ENCODE measurements around the gene CRB3. TPM values are rescaled to one million over a fixed set of nuclear protein-coding genes. Genes with fewer than 3 reads are reported as not detected.

The CRB3 gene
- total RNA-seq, 1 experiment from 2014 or later, result not detected

DNA sequence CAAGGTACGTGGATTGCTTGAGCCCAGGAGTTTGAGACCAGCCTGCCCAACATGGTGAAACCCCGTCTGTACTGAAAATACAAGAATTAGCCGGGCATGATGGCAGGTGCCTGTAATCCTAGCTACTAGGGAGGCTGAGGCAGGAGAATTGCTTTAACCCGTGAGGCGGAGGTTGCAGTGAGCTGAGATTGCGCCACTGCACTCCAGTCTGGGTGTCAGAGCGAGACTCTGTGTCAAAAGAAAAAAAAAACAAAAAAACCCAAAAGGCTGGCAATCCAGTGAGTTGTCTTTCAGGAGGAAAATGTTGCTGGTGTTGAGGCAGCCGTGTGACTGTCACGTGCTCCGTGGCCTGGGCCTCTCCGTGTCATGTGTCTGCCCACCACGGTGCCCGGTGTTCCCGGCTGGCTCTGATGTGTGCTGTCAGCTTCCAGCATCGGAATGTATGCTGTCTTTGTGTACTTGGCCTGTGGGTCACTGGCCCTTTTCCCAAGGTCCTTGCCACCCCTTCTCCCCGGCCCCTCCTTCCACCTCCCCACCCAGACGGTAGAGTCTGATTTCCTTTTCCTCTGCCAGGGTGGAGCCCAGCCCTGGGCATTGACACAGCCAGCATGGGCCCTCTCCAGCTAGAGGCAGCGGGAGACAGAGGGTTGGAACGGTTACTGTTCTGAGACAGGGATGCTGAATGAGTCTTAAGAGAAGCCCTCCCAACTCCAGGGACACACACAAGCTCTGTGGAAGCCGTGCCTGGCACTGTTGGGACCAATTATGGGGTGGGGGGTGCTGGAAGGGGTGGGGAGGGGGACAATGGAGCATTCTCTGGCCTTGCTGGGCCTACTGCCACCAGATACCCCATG is 45.3 kb downstream of the CRB3 start:
- DNase-seq (ENCODE audit: low spot score), result peak; percentile 85
- in situ Hi-C loops (cut with HindIII; ENCODE audit: low sequenced_read_pairs), result no loop called here

DNA sequence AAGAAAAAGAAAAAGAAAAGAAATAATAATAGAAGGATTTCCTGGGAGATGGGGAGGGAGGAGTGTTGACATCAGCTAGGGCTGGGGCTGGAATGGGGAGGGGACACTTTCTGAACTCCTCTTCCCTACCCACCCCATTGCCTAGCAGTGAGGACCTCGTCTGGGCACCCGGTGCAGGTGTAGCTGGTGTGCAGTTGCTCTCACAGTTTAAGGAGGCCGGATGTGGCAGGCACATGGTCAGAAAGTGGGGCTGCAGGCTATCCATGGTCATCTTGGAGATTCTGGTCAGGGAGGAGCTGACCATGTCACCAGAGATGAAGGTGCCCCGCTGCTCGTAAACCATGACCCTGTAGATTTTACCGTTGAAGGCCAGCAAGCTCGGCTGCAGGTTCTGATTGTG is 46.5 kb downstream of the CRB3 start:
- in situ Hi-C loops (cut with HindIII; ENCODE audit: low sequenced_read_pairs), result no loop called here
- no peak for DNase-seq (ENCODE audit: low spot score)

DNA sequence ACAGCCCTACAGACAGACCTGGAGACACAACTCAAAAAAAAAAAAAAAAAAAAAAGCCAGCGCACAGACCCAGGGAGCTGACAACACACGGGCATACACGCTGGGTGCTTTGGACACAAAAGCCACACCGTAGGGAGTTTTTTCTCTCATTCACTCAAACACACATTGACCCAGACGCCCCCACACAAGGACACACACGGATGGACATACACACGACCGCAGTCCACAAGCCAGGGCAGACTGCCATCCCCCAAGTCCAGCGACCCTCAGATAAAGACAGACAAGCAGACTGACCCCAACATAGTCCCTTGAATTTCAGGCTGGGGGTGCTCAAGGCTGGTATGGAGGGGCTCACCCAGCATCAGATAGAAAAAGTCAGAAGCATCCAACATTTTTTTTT is 50.0 kb downstream of the CRB3 start:
- DNase-seq (ENCODE audit: low spot score), result no peak
- in situ Hi-C loops (cut with HindIII; ENCODE audit: low sequenced_read_pairs), result no loop called here

DNA sequence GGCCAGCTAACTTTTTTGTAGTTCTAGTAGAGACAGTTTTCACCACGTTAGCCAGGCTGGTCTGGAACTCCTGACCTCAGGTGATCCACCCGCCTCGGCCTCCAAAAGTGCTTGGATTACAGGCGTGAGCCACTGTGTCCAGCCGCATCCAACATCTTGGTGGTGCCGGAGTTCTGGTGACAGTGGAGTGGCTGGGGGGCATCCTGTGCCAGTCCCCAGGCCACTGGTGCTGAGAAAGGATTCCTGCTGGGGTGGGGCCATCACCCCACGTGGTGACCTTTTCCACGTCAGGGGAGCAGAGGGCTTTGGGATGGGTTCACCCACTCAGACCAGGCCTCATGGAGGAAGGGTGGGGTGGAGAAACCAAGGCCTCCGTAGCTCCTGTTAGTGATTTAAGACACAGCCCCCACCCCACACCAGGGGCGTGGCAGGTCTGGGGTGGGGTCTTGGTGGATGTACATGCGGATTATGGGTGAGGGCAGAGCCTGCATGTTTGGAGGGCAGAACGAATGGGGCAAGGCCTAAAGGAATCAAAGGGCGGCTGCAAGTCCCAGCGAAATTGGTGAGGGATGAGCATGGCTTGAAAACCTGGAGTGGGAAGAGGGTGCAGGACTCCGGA is 51.0 kb downstream of the CRB3 start:
- in situ Hi-C loops (cut with HindIII; ENCODE audit: low sequenced_read_pairs), result no loop called here

DNA sequence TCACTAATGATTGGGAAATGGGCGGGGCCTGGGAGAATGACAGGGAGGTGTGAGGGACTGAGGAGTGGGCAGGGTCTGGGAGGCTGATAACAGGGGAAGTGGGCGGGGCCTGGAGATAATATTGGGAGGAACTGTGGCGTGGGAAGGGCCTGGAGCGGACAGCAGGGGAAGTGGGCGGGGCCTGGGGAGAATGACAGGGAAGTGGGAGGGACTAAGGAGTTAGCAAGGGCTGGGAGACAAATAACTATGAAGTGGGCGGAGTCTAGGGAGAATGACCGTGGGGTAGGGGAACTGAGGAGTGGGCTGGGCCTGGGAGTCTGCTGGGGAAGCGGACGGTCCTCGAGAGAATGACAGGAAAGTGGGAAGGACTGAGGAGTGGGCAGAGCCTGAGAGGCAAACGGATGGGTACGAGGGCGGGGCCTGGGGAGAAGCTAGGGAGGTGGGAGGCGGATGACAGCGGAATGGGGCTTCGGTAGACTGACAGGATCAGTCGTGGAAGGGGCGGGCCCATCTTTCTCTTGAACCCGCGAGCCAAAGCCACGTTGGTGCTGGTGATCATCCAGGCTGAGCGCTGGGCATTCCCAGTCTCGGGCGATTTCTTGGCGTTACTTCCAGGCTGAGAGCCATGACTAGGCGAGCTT is 52.1 kb downstream of the CRB3 start:
- in situ Hi-C loops (cut with HindIII; ENCODE audit: low sequenced_read_pairs), result no loop called here
- peak; percentile 97 for DNase-seq (ENCODE audit: low spot score)

More for the DNA sequence above, 51.0 kb downstream of the CRB3 start:
- DNase-seq (ENCODE audit: low spot score), result no peak

Other genes with a start within 250 kb of the CRB3 start
- gene MLLT1, start 184.3 kb upstream of the CRB3 start, total RNA-seq (2014; rRNA removed; shearing (Covaris generic)), result 5.6 and 7.5 TPM in 2 replicates
- not detected in 2 replicates for gene ACER1, start 130.7 kb upstream of the CRB3 start, total RNA-seq (2014; rRNA removed; shearing (Covaris generic))
- 145 and 195 TPM in 2 replicates for gene CLPP, start 102.7 kb upstream of the CRB3 start, total RNA-seq (2014; rRNA removed; shearing (Covaris generic))
- gene ALKBH7, start 91.5 kb upstream of the CRB3 start, total RNA-seq (2014; rRNA removed; shearing (Covaris generic)), result 105 and 149 TPM in 2 replicates
- gene PSPN, start 88.3 kb upstream of the CRB3 start, total RNA-seq (2014; rRNA removed; shearing (Covaris generic)), result 1.1 and 1.4 TPM in 2 replicates
- 147 and 163 TPM in 2 replicates for gene GTF2F1, start 71.1 kb upstream of the CRB3 start, total RNA-seq (2014; rRNA removed; shearing (Covaris generic))
- 170 and 189 TPM in 2 replicates for gene KHSRP, start 39.5 kb upstream of the CRB3 start, total RNA-seq (2014; rRNA removed; shearing (Covaris generic))
- 1.3 TPM in 1 of 2 replicates, not detected in the other for gene SLC25A41, start 30.5 kb upstream of the CRB3 start, total RNA-seq (2014; rRNA removed; shearing (Covaris generic))
- gene SLC25A23, start 4.5 kb upstream of the CRB3 start, total RNA-seq (2014; rRNA removed; shearing (Covaris generic)), result 57.6 and 60.6 TPM in 2 replicates
- gene DENND1C, start 17.5 kb downstream of the CRB3 start, total RNA-seq (2014; rRNA removed; shearing (Covaris generic)), result not detected in 2 replicates
- 2.1 and 3.3 TPM in 2 replicates for gene TUBB4A, start 38.0 kb downstream of the CRB3 start, total RNA-seq (2014; rRNA removed; shearing (Covaris generic))
- gene TNFSF9, start 66.8 kb downstream of the CRB3 start, total RNA-seq (2014; rRNA removed; shearing (Covaris generic)), result 39.0 and 60.2 TPM in 2 replicates
- gene CD70, start 126.9 kb downstream of the CRB3 start, total RNA-seq (2014; rRNA removed; shearing (Covaris generic)), result 131 and 143 TPM in 2 replicates
- not detected in 2 replicates for gene TNFSF14, start 205.9 kb downstream of the CRB3 start, total RNA-seq (2014; rRNA removed; shearing (Covaris generic))